ENCODE measurements around the gene EME1. TPM values are rescaled to one million over a fixed set of nuclear protein-coding genes. Genes with fewer than 3 reads are reported as not detected.
"Not testable (repeated sequence)": the region's sequence is repeated elsewhere in the genome, so short reads cannot be mapped to it uniquely, and the experiment has no call there.

EME1 gene
- total RNA-seq, 1 donor from 2014 or later: 2.7 TPM

- Histone ChIP-seq H3K36me3 (ENCODE audit: control insufficient read depth, insufficient read depth, low read length) (no peaks in the 10 kb centered on the region), H3K4me3 (ENCODE audit: low read depth, low read length) (no peak overlapping the region), H3K27me3 (ENCODE audit: control insufficient read depth, insufficient read depth, low read length) (peaks cover 2% of the 10 kb centered on the region)
- TF ChIP-seq CTCF (IDR thresholded peaks at IDR 0.05; ENCODE audit: insufficient read depth, low read length, poor library complexity, severe bottlenecking): no peak
- DNase-seq (ENCODE audit: low read depth): no peak
Measured at GRCh38 chr17:50330151-50330775, 42.8 kb upstream of the EME1 start.

- no peak for TF ChIP-seq CTCF (IDR thresholded peaks at IDR 0.05; ENCODE audit: insufficient read depth, low read length, poor library complexity, severe bottlenecking)
- peaks cover 2% of the 10 kb centered on the region for H3K27me3 ChIP-seq (ENCODE audit: control insufficient read depth, insufficient read depth, low read length)
- H3K4me3 ChIP-seq (ENCODE audit: low read depth, low read length): no peak overlapping the region
- H3K36me3 ChIP-seq (ENCODE audit: control insufficient read depth, insufficient read depth, low read length): no peaks in the 10 kb centered on the region
- DNase-seq (ENCODE audit: low read depth): peak; percentile 23
Measured at GRCh38 chr17:50331085-50331791, 41.8 kb upstream of the EME1 start.

- Histone ChIP-seq H3K36me3 (ENCODE audit: control insufficient read depth, insufficient read depth, low read length) (no peaks in the 10 kb centered on the region), H3K27me3 (ENCODE audit: control insufficient read depth, insufficient read depth, low read length) (peaks cover 2% of the 10 kb centered on the region), H3K4me3 (ENCODE audit: low read depth, low read length) (no peak overlapping the region)
- DNase-seq (ENCODE audit: low read depth): no peak
- TF ChIP-seq CTCF (IDR thresholded peaks at IDR 0.05; ENCODE audit: insufficient read depth, low read length, poor library complexity, severe bottlenecking): no peak
Measured at GRCh38 chr17:50332196-50332595, 40.8 kb upstream of the EME1 start.

- not testable (repeated sequence) for DNase-seq (ENCODE audit: low read depth); H3K27me3 ChIP-seq (ENCODE audit: control insufficient read depth, insufficient read depth, low read length); H3K36me3 ChIP-seq (ENCODE audit: control insufficient read depth, insufficient read depth, low read length); H3K4me3 ChIP-seq (ENCODE audit: low read depth, low read length)
Measured at GRCh38 chr17:50333291-50334057, 39.6 kb upstream of the EME1 start.

GRCh38 chr17:50337956-50338355 lies 35.1 kb upstream of the EME1 start:
- no peak for TF ChIP-seq CTCF (IDR thresholded peaks at IDR 0.05; ENCODE audit: insufficient read depth, low read length, poor library complexity, severe bottlenecking)
- Histone ChIP-seq H3K36me3 (ENCODE audit: control insufficient read depth, insufficient read depth, low read length) (no peaks in the 10 kb centered on the region), H3K27me3 (ENCODE audit: control insufficient read depth, insufficient read depth, low read length) (no peaks in the 10 kb centered on the region), H3K4me3 (ENCODE audit: low read depth, low read length) (no peak overlapping the region)
- DNase-seq (ENCODE audit: low read depth): no peak

GRCh38 chr17:50338645-50339044 lies 34.4 kb upstream of the EME1 start:
- Histone ChIP-seq H3K36me3 (ENCODE audit: control insufficient read depth, insufficient read depth, low read length) (no peaks in the 10 kb centered on the region), H3K4me3 (ENCODE audit: low read depth, low read length) (no peak overlapping the region), H3K27me3 (ENCODE audit: control insufficient read depth, insufficient read depth, low read length) (no peaks in the 10 kb centered on the region)
- no peak for DNase-seq (ENCODE audit: low read depth)
- no peak for TF ChIP-seq CTCF (IDR thresholded peaks at IDR 0.05; ENCODE audit: insufficient read depth, low read length, poor library complexity, severe bottlenecking)
